ENCODE measurements around the gene PRKG1. TPM values are rescaled to one million over a fixed set of nuclear protein-coding genes. Genes with fewer than 3 reads are reported as not detected.

The PRKG1 gene
- total and polyA plus RNA-seq, 2 of the 8 experiments (the other 6 are each of a cell fraction or from before 2014, with no cell fraction given): 4.2 to 15.2 TPM

DNA sequence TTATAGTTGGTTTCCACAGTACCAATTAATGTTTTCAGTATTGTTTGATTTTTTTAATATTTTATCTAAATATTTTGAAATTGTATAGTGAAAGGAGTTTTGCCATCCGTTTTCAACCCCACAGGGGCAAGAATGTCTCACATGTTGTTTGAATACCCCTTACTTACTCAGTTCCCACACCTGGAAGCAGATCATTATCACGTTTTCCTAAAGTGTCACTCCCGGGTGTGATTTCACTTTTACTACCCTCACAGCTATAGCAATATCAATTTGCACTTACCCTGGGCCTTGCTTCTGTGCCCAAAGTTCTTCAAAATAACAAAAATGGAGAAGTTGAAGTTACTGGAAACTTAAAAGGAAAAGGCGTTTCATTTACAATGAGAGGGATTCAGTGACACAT is 397.0 kb downstream of the PRKG1 start:
- Histone ChIP-seq H3K4me3 (ENCODE audit: extremely low read depth in 1 of 4, insufficient read depth in 2 of 4, low read depth in 3 of 4, low read length in 4 of 4) (no peak overlapping the region), H2BK12ac (ENCODE audit: low read depth, low read length) (no peak overlapping the region), H3K18ac (ENCODE audit: extremely low read depth, low read length) (no peak overlapping the region), H2BK20ac (ENCODE audit: low read length) (no peak overlapping the region), H2BK5ac (ENCODE audit: low read depth, low read length) (no peak overlapping the region), H3K4ac (replicated peaks; ENCODE audit: insufficient read length, low read depth, low read length) (no peak overlapping the region), H3K9ac (replicated peaks in 1 of 4; ENCODE audit: extremely low read depth in 1 of 4, low read depth in 3 of 4, low read length in 3 of 4) (no peak overlapping the region), H3K79me2 (ENCODE audit: control insufficient read depth in 1 of 2, insufficient read depth in 2 of 2, low read length in 2 of 2) (no peaks in the 10 kb centered on the region), H3K79me1 (ENCODE audit: low read depth, low read length) (no peaks in the 10 kb centered on the region), H3K9me3 (ENCODE audit: insufficient read depth in 2 of 2, low read depth in 1 of 2, low read length in 1 of 2) (no peaks in the 10 kb centered on the region), H3K56ac (replicated peaks; ENCODE audit: insufficient read length, low read depth, low read length) (no peak overlapping the region), H2AK5ac (ENCODE audit: low read depth, low read length) (no peak overlapping the region), H4K91ac (replicated peaks; ENCODE audit: insufficient read length, low read length) (no peak overlapping the region), H4K8ac (ENCODE audit: extremely low read depth, insufficient read depth, low read length) (no peak overlapping the region), H3K14ac (ENCODE audit: insufficient read length) (no peak overlapping the region), H3K27ac (ENCODE audit: low read depth, low read length) (no peak overlapping the region), H3K27me3 (replicated peaks in 1 of 4; ENCODE audit: control insufficient read depth in 3 of 4, extremely low read depth in 1 of 4, insufficient read depth in 3 of 4, low read length in 3 of 4) (no peaks in the 10 kb centered on the region), H2BK120ac (replicated peaks; ENCODE audit: low read depth, low read length) (no peak overlapping the region), H4K20me1 (replicated peaks in 1 of 2; ENCODE audit: control insufficient read depth in 1 of 2, insufficient read depth in 2 of 2, low read length in 2 of 2) (no peaks in the 10 kb centered on the region), H3K4me1 (replicated peaks in 1 of 4; ENCODE audit: control insufficient read depth in 3 of 4, insufficient read depth in 4 of 4, low read length in 3 of 4) (no peaks in the 10 kb centered on the region; a peak in 1 of 7 replicates), H4K5ac (ENCODE audit: insufficient read length, low read depth, low read length) (no peak overlapping the region), H3K4me2 (ENCODE audit: insufficient read depth in 1 of 2, low read depth in 2 of 2, low read length in 2 of 2) (no peak overlapping the region), H2BK15ac (ENCODE audit: low read length) (no peak overlapping the region), H3K23ac (ENCODE audit: insufficient read length) (no peak overlapping the region), H2AFZ (ENCODE audit: low read length) (no peak overlapping the region), H3K23me2 (ENCODE audit: low read depth, low read length) (no peaks in the 10 kb centered on the region), H3K36me3 (ENCODE audit: control insufficient read depth in 2 of 4, insufficient read depth in 4 of 4, low read length in 3 of 4) (no peaks in the 10 kb centered on the region)
- FAIRE-seq: no peak
- 82% methylated on average over 4 of the region's 4 CpGs; no CpG with 5 or more reads in 1 of the 2 experiments for WGBS, 2 experiments (ENCODE audit: extremely low coverage in 1 of 2, insufficient coverage in 1 of 2, insufficient read length in 1 of 2, insufficient replicate concordance in 2 of 2, low coverage in 1 of 2, low lambda C conversion rate in 2 of 2, missing lambda C conversion rate in 1 of 2)
- ChIA-PET POLR2A (ENCODE audit: partially characterized antibody) (no interaction called here), CTCF (ENCODE audit: partially characterized antibody) (interaction anchor here (0.5 kb wide), 1 partner anchor 39 kb away, joined by 3 read pairs; no protein-coding TSS in a partner anchor)
- no peak for DNase-seq (ENCODE audit: low read depth in 1 of 2, low spot score in 2 of 2)
- TF ChIP-seq BRCA1 (IDR thresholded peaks at IDR 0.05; ENCODE audit: low read depth, low read length): no peak
- no peak for TF ChIP-seq HDAC6 (IDR thresholded peaks at IDR 0.05; ENCODE audit: low read depth, low read length)
- TF ChIP-seq JUND (IDR thresholded peaks at IDR 0.05; ENCODE audit: low read length): no peak
- no peak for TF ChIP-seq CHD2 (IDR thresholded peaks at IDR 0.05; ENCODE audit: low read length)
- TF ChIP-seq POLR2AphosphoS5 (IDR thresholded peaks at IDR 0.05; ENCODE audit: low read depth, low read length): no peak
- TF ChIP-seq BACH1 (IDR thresholded peaks at IDR 0.05; ENCODE audit: low read length): no peak
- TF ChIP-seq SIN3A (conservative IDR thresholded peaks at IDR 0.05 in 1 of 2, IDR thresholded peaks at IDR 0.05 in 1 of 2; ENCODE audit: low read depth in 1 of 2, low read length in 2 of 2): no peak

All from H1 (cell line).